GM18858 (cell line): Measurements from ENCODE around the gene PGP.
A peak's percentile ranks its signal among the peaks of the same experiment; 100 is the strongest.
"Not testable (repeated sequence)": the region's sequence is repeated elsewhere in the genome, so short reads cannot be mapped to it uniquely, and the experiment has no call there.

Source experiments
- ATAC-seq: cut with Tn5 transposase; IDR thresholded peaks from one replicate; pipeline ENCODE4 v1.9.1; 2021; ENCODE audit not compliant: unreplicated experiment

PGP gene

DNA sequence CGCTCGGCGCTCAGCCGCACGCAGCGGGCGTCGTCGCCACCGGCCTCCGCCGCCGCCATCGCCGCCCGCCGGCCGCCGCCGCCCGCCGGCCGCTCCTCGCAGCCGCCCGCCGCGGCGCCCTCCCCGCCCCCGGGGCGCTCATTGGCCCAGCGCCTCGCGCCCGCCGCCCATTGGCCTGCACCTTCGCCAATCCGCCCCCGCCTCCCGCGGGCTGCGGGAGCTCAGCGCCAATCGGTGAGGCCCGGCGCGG lies at the start of gene PGP:
TSS of gene PGP (minus strand) at position 122 of the 250 bp plus-strand sequence. CDS start at position 59, 63 bp downstream.
- ATAC-seq: no peak

GRCh38 chr16:2263026-2263425 lies 48.4 kb upstream of the PGP start:
- not testable (repeated sequence) for ATAC-seq

GRCh38 chr16:2260250-2260649 lies 45.6 kb upstream of the PGP start:
- no peak for ATAC-seq

DNA sequence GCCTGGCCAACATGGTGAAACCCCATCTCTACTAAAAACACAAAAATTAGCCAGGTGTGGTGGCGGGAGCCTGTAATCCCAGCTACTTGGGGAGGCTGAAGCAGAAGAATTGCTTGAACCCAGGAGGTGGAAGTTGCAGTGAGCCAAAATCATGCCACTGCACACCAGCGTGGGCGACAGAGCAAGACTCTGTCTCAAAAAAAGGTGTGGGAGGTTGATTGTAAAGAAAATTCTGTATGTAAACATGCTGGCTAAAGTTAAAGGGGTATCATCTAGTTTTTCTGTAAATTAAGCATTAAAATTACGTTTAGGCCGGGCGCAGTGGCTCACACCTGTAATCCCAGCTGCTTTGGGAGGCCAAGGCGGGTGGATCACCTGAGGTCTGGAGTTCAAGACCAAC lies 43.9 kb upstream of the PGP start:
- not testable (repeated sequence) for ATAC-seq

- ATAC-seq: no peak
These were observed 43.1 kb upstream of the PGP start for GRCh38 chr16:2257726-2258125.

DNA sequence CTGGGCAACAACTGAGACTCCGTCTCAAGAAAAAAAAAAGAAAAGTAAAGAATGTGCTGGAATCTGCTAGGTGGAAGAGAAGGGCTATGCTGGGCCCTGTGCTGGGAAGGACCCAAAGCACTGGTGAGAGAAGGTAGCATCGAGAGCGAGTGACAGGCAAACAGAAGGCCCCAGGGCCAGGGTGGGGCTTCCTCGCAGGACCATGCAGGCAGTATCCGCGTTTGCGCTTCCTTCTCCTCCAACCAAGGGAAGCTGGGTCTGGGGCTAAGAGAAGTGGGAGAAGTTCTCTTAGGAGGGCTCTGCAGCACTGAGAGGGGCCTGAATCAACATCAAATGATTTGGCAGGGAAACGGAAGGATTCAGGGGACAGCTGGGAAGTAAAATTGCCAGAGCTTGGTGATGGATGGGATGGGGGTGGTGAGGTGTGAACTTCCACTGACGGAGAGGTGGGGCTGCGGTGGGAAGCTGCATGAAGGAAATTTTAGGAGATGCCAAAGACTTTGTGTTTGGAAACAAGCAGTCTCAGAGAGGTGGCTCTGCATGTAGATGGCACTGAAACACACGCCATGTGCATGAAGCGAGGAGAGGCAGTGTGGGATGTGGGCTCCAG lies 42.0 kb upstream of the PGP start:
- ATAC-seq: no peak

- ATAC-seq: no peak
These were observed 38.7 kb upstream of the PGP start for GRCh38 chr16:2253293-2253692.

DNA sequence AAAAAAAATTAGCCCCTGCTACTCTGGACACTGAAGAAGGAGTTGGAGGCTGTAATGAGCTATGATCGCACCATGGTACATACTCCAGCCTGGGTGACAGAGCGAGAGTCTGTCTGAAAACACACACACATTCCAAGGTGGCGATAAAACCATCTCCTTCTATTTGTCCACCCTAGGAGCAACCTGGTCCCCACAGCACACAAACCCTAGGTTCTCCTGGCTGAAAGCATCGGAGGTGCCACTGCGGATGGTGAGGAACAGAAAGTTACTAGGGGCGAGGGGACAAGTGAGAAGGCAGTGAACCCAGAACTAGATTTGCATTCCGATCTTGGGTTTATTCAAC lies 38.1 kb upstream of the PGP start:
- no peak for ATAC-seq

DNA sequence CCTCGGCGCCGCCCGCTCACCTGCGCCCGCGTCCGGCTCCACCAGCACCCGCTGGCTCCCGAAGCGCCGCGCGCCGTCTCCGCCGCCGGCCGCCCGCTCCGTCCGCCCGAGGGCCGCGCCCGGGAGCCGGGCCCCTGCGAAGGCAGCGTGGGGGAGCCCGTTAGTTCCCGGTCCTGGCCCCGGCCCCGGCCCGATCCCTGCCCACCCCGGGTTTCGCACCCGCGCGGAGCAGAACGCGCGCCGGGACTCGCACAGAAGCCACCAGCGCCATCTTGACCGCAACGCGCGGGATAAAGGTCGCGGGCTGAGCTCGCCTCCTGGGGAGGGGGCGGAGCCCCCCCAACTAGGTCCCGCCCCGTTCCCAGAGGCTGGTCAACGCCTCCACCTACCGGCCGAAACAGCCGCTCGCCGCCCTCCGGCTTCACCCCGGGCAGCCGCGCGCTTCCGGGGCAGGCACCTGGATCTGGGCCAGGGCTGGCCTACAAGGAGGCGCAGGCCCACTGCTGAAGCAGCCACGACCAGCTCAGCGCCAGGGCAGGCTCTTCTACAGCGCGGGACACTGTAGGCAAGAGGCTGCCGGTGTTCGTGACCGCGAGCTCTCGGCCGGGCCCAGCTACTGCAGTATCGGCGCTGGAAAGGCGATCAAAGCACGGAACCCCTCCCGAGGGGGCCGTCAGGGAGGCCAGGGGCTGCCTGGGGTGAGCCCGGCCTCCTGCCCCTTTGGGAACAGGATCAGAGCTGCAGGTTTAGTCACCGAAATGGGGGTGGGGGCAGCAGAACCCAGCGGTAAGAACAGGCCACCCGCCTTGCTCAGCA lies 36.9 kb upstream of the PGP start, which contains the start of gene ECI1:
TSS of gene ECI1 (minus strand) at position 292 of the 816 bp plus-strand sequence. CDS start at position 271, 21 bp downstream.
- ATAC-seq: peak; percentile 59

- peak; percentile 2 for ATAC-seq
These were observed 36.1 kb upstream of the PGP start for GRCh38 chr16:2250652-2251295.

DNA sequence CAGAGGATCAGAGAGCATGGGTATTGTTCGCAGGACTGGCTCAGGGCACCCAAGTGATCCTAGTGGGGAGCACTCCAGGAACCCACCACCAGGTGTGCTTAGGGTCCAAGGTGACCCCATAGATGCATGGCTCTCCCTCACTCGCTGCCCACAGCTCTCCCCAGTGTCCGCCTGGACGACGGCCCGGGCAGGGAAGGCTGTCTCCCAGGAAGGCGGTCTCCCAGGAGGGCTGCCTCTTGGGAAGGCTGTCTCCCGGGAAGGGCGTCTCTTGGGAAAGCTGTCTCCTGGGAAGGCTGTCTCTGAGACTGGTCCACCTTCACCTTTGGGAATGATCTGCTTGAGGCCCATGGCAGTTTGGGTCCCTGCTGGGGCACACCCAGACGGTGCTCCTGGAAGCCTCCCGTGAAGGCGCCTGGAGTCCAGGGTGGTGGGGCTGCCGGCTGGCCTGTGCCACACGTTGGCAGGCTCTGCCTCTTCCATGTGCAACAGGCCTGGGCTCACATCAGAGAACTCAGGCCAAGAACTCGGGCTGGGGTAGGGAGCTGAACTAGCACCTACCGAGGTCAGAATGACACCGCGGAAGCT lies 31.8 kb upstream of the PGP start:
- ATAC-seq: no peak

- no peak for ATAC-seq
These were observed 30.5 kb upstream of the PGP start for GRCh38 chr16:2244926-2245795.

DNA sequence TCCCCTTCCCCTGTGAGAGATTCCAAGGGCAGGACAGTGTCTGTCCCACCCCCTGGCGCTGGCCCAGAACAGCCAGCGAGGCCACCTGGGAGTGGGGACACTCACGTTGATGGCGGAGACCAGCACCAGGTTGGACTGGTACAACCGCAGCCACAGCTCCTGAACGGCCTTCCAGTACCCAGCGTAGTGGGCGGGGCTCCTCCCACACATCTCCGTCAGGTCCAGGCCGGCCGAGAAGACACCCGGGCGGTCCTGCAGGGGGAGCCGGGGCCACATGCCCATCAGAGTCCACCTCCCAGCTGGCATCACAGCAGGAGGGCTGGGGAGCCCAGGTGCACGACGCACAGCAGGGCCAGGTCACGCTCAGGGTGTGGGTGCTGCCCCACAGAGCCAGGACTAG lies 29.7 kb upstream of the PGP start:
- no peak for ATAC-seq

- no peak for ATAC-seq
These were observed 29.1 kb upstream of the PGP start for GRCh38 chr16:2243781-2244180.

DNA sequence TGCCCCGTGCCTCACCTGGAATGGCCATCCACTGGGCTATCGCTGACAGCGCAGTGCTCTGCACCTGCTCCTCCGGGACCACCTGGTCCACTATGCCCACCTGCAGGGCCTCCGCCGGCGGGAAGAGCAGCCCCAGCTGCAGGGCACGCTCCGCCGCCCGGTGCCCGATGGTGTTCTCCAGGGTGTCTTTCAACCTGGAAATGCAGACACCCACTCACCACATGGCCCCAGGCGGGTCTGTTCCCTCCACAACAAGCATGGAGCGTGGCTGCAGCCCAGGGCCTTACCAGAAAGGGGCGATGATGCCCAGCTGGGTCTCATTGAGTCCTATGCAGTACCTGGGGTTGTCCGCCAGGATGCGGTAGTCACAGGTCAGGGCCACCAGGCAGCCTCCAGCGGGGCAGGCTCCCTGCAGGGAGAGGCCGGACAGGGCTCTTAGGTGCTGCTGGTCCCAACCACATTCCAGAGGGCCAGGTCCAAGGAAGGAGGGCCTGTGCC lies 28.4 kb upstream of the PGP start:
- ATAC-seq: no peak

GRCh38 chr16:2242598-2242997 lies 28.0 kb upstream of the PGP start:
- no peak for ATAC-seq

- not testable (repeated sequence) for ATAC-seq
These were observed 25.7 kb upstream of the PGP start for GRCh38 chr16:2240331-2240730.

- no peak for ATAC-seq
These were observed 24.4 kb upstream of the PGP start for GRCh38 chr16:2238838-2239675.

DNA sequence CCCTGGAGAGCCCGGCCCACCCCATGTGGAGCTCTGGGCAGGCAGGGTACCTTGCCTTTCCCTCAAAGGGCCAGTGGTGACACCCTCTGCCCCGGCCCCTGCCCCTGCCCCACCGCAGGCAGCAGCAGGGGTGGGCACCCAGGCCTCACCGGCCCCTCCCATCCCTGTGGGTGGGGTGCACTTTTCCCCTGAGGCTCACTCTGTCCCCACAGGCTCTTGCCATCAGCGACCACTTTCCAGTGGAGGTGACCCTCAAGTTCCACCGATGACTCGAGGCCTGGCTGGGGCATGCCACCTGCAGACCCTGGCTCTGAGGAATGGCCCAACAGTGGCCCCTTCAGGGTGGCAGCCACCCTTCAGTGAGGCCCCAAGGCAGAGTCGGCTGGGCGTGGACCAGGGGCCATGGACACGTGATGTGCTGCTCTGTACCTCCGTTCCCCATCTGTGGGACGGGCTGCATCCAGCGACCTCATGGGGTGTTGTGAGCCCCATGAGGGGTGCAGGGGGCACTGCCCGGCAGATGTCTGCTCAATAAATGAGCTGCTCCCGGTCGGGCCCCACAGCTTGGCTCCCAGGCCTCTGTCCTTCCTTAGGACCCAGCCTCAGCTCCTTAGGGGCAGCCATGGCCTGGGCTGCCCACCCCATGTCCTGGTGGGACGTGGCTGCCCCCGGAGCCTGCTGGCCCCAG lies 23.7 kb upstream of the PGP start:
- no peak for ATAC-seq
